GM21390 (cell line): ENCODE data around the gene USP43.
"Not testable (repeated sequence)": the region's sequence is repeated elsewhere in the genome, so short reads cannot be mapped to it uniquely, and the experiment has no call there.

Experiments used
- ATAC-seq: cut with Tn5 transposase; IDR thresholded peaks from one replicate; pipeline ENCODE4 v1.9.1; 2021; ENCODE audit not compliant: unreplicated experiment

The USP43 gene

DNA sequence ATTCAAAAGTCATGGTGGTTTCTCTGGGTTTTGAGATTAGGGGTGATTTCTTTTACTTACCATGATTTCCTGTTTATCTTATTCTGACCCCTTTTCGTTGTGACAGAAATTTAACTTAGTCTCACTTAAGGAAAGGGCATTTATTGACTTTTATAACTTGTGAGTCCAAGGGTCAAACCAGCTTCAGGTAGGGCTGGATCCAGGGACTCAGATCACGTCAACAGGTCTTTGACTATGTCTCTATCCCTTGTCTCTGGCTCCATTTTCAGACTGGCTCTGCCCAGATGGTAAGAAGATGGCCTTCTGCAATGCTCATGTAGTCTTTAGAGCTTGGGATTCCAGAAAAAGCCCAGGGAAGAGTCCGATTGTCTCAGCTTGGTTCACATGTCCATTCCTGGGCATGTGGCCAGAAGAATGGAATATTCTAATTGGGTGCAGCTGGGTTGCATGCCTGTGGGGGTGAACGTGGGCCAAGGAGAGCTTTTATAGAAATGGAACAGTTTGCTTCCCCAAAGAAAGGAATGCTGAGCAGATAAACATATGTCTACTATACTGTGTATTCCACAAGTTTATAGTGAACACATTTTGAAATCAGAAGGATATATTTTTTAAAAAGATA, 13.4 kb downstream of the USP43 start:
- no peak for ATAC-seq

DNA sequence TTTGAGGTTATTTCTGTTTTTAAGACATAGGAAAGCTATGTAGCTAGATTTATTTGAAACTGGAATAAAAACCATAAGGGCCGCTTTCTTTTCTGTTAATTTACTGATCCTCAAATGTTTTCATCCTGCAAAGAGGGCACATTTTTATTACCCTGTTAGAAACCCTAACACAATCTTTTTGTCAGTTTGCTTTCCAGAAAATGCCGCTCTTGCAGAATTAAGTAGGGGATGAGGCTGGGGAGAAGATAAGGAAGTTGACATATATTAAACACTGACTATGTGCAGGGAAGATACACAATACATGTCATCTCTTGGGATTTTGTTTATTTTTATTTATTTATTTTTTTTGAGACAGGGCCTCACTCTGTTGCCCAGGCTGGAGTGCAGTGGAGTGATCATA, 15.7 kb downstream of the USP43 start:
- ATAC-seq: no peak

DNA sequence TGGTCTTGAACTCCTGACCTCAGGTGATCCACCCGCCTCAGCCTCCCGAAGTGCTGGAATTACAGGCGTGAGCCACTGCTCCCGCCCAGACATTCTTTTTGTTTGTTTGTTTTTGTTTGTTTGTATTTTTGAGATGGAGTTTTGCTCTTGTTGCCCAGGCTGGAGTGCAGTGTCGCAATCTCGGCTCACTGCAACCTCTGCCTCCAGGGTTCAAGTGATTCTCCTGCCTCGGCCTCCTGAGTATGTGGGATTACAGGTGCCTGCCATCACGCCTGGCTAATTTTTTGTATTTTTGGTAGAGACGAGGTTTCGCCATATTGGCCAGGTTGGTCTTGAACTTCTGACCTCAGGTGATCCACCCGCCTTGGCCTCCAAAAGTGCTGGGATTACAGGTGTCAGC, 18.2 kb downstream of the USP43 start:
- ATAC-seq: not testable (repeated sequence)

DNA sequence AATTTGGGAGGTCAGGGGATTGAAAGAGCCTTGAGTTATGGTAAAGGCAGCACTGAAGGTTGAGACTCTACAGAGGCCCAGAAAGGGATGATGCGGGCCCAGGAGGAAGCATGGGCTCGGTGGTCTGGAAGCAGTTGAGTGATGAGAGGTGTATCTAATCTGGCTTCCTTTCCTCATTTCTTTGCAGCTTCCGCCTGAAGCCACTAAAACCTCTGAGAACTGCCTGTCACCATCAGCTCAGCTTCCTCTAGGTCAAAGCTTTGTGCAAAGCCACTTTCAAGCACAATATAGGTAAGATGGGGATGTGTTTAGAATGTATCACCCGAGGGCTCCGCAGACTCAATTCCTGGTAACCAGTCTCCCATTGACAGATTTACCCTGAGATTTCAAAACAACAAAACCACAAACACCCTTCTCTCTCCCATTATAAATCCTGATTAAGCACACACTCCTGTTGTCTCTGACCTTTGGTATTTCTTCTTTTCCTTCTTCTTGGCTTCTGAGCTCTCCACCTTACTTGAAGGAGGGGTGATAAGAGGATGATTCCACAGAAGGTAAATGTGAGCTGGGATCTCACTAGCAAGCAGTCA, 21.2 kb downstream of the USP43 start:
- ATAC-seq: no peak

DNA sequence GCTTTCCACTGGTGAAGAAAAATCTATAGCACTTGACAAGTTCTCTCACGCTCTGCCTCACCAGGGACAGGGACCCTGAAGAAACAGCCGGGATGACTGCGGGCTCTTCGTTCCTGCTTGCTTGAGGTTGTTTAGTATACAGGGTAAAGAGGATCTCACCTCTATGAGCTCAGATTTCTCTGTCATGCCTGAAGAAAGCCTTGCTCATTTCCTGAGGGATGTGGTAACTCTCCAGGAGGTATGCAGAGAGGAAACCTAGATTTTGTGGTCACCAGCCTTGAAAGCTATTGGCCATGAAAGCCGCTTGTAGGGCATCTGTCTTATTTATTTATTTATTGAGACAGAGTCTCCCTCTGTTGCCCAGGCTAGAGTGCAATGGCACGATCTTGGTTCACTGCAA, 23.2 kb downstream of the USP43 start:
- no peak for ATAC-seq

DNA sequence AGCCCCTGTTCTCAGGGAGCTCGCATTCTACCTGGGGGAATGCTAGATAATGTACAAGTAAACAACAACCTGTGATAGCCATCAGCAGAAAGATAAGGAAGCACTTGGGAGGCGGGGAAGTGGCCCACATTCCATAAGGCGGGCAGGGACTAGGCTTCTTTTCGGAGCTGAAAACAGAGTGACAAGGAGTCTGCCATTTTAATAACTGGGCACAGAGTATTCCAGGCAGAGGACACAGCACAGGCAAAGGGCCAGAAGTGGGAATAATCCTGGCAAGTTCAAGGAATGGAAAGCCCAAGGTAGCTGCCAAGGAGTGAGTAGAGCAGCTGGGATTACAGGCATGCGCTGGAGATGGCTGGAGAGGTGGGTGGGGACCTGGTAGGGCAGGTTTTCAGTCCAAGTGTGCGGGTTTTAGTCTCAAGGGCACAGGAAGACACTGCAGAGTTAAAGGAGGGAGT, 24.3 kb downstream of the USP43 start:
- no peak for ATAC-seq

DNA sequence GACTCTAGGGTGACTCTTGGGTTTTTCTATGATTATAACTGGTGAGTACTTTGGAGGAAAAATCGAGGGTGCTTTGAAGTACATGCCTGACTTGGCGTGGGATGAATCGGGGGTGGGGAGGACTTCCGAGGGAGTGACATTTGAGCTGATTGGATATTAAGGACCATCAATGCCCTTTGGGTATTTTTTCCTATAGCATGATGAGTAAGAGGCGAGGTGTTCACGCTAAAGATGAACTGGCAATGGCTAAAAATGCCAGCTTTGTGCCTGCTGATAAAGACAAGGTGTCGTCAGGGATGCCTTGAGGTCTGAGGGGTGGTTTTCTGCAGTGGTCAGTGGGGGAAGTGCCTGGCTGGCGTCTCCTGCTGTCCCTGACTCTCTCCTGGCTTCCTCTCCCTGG, 25.3 kb downstream of the USP43 start:
- ATAC-seq: no peak

DNA sequence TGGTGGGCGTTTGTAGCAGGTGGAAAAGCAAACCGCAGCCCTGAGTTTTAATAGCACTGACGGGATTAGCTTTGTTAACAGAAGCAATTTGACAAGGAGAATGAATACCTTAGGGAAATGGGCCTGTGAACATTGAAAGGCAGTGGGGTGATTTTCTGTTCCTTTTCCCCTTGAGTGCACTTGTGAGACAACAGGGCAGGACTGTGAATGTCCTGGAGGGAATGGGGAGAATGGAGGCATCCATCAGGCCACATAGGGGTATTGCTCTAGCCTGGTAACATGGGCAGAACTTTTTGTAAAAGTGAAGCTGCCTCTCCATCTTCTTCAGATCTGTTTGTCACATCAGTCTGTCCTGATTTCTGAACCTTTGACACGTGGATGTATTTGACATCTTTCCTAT, 26.2 kb downstream of the USP43 start:
- ATAC-seq: no peak

DNA sequence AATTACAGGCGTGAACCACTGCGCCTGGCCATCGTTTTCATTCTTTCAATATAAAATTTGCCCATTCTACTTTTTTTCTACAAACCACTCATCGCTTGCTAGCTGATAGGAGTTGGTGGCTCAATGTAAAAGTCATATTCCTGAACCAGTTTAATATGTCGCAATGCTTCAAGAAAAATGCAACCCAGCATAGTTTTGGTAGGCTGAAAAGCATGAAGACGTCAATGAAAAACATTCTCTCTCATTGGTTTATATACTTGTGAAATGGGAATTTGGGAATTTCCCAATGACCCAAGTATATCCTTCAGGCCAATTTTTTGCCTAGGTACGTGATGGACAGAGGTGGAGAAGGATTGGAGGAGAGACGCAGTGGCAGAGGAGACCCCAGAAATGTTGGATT, 26.9 kb downstream of the USP43 start:
- no peak for ATAC-seq

DNA sequence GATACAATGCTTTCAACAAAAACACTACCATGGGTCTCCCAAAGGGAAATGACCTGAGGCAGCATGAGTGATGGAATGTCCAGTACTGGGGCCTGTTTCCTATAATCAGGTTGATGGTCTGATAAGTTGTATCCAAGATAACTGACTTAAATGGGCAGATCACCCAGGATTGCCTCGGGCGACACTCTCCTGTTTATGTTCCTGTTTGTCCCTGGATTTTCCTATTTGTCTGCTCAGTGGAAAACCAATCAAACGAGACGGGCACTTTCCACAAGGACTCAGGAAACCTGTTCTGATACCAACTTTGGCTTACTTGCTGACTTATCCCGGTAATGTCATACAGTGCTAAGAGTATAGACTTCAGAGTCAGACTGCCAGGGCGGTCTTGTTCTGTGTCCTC, 27.4 kb downstream of the USP43 start:
- no peak for ATAC-seq

DNA sequence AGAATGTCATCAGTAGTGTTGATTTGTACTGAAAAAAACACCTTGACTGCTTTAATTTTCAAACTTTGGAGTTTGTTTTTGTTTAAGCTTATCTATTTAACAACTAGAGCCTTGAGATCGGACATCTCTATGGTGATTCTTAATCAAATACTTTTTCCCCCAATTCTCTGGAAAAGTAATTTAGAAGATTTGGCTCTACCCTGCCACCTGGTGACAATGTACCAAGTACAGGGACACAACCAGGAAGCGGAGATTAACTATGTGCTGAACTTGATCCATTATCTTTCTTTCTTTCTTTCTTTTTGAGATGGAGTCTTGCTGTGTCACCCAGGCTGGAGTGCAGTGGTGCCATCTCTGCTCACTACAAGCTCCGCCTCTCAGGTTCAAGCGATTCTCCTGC, 30.8 kb downstream of the USP43 start:
- no peak for ATAC-seq

DNA sequence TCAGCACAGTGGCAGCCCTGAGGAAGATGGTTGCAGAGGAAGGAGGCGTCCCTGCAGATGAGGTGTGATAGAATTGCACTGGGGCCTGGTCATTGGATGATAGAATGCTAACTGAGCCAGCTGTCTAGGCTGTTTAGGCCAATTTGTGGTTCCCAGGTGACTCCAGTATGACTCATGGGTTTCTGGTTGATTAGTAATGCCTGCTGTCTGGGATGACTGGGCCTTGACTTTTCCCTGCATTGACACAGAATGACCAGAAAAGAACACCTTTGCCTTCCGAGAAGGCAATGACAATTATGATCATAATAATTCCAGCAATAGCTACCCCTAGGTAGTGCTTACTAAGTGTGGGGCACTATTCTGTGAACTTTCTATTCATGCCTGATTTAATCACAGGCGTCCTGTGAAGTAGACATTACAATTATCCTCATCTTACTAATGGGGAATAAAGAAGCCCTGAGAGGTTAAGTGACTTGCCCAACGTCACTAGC, 31.5 kb downstream of the USP43 start:
- ATAC-seq: no peak

DNA sequence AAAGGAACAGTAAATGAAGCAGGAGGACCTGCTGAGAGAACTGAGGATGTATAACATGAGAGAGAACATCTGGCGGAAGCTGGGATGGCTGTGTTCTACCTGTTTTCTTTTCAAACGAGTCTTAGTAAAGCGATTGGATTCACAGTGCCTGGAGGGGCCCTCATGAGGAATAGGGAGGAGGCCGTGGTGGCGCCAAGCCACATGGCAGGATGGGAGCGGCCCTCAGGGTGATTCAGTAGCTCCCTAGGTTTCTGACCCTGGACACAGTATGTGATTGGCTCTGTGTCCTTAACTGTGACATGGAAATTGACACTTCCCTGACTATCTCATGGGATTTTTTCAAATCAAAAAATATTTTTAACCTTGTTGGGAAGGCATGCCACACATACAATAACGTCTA, 32.1 kb downstream of the USP43 start:
- ATAC-seq: no peak

DNA sequence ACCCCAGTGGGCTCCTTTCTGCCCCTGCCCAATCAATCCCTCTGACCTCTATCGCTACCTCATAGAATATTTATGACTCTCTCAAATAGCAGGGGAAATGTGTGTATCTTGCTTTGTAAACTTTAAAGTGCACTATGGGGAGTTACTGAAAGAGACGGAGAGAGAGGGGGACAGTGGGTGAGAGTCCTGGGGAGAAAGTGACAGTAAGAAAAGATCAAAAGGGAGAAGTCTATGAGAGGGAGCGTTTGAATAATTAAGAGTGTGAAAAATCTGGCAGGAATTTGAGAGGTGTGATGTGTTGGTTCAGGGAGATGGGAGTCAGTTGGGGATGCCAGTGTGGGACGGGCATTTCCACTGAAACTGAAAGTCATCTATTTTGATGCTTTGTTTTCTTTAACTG, 32.6 kb downstream of the USP43 start:
- no peak for ATAC-seq

DNA sequence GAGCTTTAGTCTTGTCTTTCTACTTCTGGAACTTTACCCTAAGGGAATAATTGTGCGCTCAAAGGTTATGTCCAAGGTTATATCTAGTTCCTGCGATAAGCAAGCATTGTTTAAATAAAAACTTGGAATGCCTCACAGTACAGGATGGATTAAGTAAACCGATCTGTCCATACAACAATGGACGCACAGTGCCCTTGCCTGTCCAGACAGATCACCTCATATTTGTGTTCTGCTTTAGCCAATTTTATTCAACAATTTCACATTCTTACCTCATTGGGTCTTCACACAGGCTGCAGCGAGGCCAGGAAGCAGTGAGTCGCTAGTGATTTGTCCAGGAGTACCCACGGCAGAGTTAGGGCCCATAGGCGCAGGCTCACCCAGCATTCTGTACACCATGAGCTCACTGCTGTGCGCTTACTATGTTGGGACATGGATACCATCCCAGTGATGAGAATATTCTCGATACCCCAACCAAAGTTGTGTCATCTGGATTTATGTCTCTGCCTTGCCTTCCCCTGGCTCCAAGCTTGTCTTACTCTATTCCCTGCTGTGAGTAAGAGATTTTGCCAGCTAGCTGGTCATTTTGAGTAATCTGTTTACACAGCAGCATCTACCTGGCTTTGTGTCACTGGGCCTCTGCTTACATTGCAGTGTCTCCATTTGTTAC, 39.8 kb downstream of the USP43 start:
- ATAC-seq: no peak

DNA sequence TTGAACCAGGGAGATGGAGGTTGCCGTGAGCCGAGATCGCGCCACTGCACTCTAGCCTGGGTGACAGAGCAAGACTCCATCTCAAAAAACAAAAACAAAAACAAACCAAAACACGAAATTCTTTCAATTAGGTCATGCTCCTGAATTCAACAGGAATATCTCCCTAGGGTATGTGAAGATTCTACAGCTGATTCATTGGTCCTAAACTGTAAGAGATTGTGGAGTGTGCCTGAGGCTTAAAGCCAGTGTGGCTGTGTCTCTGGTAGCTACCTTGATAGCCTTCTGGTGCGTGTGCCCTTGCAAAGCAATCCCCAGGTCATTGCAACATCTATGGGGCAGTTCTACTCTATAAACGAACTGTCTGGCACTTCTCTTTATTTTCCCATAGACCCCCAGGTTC, 48.4 kb downstream of the USP43 start:
- no peak for ATAC-seq

DNA sequence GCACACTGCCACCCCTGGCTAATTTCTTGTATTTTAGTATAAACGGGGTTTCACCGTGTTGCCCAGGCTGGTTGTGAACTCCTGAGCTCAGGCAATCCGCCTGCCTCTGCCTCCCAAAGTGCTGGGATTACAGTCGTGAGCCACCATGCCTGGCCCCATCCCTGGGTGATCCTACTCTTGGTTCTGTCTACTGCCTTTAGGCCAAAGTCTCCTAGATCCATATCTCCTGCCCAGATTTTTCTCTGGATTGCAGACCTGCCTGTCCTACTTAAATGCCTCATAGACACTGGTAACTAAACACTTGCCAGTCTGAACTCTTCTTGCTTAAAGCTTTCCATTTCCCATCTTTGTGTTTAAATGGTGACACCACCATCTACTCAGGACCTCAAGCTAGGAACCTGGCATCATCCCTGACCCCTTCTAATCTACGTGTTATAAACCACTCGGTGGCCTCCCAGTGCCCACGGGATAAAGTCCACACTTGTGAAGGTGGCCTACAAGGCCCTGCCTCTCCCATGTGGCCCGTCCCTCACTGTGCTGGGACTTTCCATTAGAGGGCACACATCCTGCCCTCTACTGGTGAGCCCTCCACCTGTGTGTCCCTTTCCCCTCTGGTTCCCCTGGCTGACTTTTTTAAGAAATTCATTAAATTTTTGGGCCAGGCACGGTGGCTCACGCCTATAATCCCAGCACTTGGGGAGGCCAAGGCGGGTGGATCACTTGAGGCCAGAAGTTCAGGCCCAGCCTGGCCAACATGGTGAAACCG, 51.1 kb downstream of the USP43 start:
- ATAC-seq: no peak

DNA sequence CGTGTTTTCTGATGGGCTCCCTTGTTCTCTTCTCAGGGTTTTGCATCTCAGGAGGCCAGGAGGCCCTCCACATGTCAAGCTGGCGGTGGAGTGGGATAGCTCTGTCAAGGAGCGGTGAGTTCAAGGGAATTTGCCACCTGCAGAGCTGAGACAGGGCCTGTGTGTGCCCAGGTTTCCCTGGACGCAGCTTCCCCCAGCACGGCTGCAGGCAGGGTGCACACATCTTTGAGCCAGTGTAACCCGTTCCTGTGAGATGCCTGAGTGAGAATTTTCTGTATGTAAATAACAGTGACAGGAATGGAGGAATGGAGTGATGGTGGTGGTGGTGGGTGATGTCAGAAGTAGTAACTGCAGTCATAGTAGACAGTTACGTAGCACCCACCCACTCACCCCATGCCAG, 54.8 kb downstream of the USP43 start:
- ATAC-seq: no peak

DNA sequence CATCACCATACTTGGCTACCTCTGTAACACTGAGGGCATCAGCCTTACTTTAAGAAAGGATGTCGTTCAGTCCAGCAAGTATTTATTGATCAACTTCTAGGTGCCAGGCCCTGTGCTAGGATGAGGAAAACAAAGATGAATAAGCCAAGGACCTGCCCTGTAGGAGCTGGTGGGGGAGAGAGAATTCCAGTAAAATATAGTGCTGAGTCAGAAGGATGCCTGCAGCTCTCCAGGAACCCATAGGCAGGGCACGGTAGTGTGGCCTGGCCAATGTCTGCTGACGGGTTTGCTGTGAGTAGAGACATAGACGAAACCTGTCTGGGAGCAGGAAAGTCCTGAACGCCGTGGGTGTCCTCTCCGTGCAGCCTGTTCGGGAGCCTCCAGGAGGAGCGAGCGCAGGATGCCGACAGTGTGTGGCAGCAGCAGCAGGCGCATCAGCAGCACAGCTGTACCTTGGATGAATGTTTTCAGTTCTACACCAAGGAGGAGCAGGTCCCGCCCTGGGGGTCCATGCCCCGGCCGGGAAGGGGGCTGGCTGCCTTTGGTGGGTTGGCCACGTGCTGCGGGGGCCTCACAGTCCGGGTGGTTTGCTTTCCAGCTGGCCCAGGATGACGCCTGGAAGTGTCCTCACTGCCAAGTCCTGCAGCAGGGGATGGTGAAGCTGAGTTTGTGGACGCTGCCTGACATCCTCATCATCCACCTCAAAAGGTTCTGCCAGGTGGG, 55.6 kb downstream of the USP43 start:
- ATAC-seq: no peak

DNA sequence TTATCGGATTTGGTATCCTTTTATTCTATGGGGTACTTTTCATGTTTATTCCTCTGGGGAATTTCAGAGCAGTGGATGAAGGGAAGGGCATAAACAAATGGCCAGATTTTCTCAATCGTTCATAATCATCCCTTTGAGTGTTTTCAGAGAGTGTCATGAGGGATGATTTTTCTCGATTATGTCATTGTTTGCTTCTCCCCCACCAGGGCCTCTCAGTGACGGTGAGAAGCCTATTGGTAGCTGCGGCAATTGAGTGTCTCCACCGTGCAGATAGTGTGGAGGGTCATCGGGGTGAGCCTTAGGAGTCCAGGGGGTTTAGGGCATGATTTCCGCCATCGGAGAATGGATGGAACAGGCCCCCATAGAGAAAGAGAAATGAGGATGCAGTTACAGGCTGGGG, 57.2 kb downstream of the USP43 start:
- ATAC-seq: no peak
